ENCODE data around the gene SLC37A1.
"Not testable (repeated sequence)": the region's sequence is repeated elsewhere in the genome, so short reads cannot be mapped to it uniquely, and the experiment has no call there.

SLC37A1 gene

DNA sequence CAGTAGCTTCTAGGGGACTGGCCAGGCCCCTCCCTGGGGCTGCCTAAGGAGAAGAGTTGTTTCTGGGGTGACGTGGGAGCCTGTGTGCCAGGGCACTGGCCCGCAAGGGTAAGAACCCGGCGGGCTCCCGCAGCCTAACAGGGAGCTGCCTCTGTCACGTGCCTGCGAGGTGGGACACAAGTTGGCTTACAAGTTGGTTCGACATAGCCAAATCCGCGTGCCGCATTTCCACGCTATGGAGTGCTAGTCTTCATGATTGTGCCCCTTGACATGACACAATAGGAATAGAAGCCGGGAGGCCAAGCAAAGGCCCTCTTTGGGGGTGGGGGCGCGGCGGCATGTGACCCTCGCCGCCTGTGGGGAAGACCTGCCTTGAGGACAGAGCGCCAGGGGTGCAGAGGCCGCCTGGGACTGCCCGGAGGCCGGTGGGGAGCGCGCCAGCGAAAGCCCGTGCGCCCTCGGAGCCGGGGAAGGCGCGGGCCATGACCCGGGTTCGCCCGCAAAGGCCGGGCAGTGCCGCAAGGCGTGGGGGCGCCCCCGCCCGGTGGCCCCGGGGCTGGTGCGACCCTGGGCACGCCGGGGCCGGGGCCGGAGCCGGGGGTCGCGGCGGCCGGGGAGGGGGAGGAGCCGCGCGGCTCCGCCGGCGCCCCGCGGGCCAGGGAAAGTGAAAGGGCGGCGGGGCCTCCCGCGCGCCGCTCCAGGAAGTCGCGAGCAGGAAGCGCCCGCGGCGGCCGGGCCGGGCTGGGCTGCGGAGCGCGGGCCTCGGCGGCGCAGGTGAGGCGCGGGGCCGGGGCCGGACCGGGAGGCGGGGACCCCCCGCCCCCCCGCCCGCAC, at the start of gene SLC37A1:
TSS of gene SLC37A1 (plus strand) at position 702 of the 834 bp plus-strand sequence. CDS start 4,603 bp downstream, outside the sequence.
- DNase-seq: no peak

DNA sequence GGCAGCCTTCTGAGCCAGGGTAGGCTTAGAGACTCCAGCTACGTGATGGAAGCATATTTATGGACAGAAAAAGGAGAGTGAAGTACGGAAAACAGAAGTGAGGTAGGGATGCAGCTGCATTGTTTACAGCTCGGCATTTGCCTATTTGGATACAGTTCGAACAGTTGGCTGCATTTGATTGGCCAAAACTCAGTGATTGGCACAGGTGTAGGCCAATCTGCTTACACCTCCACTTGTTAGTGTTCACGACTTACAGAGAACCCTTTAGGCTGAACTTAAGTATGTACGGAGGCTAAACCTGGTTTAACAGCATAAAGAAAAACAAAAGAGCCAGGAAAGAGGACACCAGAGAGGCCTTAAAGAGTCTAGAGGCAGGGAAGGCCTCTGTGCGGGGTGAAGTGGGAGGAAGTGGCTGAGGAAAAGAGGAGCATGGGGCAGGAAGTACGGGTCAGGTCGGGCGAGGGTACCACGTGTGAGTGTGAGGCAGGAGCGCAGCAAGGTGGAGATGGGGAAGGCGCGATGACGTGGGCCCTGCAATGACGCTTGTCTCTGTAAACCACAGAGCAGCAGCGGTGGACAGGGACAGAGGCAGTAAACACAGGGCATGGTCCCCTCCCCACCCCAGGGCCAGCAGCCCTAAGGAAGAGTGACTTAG, 49.7 kb upstream of the SLC37A1 start:
- DNase-seq: peak in 19 of 56 donors; percentile 5 to 75 (median 20)

DNA sequence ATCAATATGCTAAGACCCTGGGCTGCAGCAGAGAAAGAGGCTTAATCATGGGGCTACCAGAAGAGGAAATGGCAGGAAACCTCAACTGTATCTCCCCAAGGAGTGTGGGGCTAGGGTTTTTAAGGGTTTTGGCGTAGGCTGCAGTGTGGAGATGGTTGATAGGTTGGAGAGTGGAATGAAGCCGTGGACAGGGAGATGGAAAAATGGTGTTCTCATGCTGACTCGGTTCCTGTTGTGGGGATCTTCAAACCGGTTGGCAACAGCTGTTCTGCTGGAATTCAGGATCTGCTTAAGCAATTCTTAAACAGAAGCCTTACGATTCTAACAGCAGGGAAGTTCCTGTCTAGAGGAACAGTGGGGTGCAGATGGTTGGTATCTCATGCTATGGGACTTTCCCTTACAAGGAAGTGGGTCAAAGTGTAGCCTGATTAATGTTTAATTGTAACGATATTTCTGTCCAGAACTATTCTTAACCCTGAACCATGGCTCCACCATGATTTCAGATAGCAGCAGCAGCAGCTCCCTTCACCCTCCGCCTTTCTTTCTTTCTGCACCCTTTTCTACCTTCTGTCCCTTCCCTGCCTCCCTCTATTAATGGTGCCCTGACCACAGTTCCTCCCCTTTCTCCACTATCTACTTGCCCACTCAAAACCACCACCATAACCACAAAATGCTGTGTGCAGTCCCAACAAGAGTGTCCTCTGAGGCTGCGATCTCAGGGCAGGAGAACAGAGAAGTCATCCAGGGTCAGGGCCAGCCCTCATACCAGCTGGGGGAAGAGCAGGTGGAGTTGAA, 48.4 kb upstream of the SLC37A1 start:
- DNase-seq: no peak

DNA sequence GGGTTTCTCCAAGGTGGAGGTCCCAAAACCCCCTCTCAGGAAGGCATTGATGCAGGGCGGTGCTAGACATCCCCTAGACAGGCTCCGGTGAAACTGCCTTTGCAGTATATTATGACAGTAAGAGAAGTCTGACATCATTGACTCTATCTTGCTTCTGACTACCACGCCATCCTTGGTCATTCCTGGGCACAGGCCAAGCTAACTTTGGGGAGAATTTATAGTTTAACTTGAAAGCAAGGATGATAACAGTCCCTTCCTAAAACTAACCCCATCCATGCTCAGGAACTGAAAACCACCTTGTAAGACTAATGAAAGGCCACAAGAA, 47.9 kb upstream of the SLC37A1 start:
- DNase-seq: no peak

DNA sequence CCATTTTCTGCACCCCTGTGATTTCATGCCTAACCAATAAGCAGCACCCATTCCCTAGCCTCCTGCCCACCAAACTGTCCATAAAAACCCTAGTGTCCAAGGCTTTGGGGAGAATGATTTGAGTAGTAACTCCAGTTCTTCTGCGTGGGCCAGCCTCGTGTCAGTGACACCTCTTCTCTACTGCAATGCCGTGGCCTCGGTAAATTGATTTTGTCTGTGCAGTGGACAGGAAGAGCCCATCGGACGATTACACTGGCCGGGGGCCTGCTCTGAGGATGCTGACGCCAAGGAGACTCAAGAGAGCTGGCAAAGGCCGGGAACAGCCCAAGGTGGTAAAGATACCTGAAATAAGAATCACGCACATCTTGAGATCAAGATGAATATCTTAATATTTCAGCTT, 47.0 kb upstream of the SLC37A1 start:
- no peak for DNase-seq

DNA sequence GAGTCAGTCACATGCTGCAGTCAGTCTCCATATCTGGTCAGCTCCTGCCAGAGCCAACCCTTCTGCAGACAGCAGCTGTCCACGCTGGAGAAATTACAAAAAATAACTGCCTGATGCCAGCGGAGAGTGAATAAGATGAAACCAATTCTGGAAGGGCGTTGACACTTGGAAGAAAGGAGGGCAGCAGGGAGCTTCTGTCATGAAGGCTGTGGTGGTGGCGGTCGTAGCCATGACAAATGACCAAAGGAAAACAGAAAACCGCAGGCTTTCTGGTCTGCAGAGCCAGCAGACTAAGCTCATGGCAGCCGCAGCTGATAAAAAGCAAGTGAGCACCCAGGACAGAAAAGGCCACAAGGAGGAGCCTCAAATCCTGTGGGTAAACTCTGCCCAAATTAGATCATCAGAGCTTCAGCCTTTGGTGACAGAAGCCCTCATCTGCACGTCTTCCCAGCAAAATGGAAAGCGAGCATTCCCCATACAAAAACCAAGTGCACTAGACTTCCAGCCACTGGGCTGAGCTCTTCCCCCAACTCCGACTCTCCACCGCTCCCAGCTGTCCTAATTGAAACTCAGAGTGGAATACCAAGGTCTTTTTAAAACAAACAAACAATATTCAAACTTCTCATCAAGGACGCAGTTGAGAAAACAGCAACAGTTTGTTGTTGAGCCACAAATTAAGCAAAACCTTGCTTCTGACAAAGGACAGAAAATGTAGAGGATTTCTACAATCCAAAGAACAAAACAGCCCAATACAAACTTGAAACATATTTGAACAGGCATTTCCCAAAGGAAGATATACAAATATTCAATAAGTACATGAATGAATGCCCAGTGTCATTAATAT, 46.3 kb upstream of the SLC37A1 start:
- DNase-seq: peak in 2 of 56 donors; percentile 9 to 13

DNA sequence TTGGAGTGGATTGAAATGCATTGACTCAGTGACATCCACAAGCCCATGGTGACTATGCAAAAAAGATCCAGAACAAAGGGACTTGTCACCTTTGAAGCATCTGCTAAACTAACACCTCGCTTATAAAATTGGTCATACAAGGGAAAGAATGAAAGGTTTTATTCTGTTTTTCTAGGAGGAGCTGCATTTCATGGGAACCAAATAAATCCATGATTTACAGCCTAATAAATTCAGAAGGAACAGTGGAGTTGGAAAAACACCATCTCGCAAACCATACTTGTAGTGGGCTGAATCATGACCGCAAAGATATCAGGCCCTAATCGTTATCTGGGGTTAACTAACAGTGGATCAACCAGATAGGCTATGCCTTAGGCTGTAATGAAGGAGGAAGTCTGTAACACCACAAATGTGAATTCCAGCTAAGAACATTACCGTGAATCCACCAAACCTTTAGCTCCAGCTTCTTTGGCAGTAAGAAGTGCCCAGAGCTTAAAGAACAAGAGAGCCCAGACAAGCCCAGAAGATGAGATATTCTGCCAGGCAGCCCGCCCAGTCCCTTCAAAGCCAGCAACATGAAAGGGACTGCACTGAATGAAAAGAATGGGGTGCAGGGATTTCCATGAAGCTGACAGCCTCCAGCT, 45.0 kb upstream of the SLC37A1 start:
- DNase-seq: peak in 4 of 56 donors; percentile 11 to 25 (median 14)

DNA sequence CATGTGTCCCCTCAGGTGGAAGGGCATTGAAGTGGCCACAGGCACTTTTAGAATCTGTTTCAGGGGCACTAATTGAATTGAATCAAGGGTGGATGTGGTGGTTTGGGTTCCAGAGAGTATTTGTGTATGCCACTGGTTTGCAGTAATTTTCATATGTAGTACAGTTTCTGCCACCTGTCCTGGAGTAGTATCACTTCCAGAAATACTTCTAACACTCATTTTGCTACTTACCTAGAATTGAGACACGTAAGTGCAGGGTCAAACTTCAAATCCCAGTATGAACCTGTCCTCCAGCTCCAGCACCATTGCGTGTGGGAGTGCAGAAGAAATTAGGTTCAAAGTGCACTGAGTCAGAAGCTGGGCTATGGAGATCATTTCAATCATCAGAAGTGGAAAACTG, 44.4 kb upstream of the SLC37A1 start:
- no peak for DNase-seq

DNA sequence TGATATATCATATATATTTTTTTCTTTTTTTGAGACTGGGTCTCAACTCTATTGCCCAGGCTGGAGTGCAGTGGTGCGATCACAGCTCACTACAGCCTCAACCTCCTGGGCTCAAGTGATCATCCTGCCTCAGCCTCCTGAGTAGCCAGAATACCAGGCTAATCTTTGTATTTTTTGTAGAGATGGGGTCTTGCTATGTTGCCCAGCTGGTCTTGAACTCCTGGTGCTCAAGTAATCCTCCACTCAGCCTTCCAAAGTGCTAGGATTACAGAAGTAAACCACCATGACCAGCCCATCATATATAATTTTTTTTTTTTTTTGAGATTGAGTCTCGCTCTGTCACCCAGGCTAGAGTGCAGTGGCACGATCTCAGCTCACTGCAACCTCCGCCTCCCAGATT, 43.9 kb upstream of the SLC37A1 start:
- not testable (repeated sequence) for DNase-seq

DNA sequence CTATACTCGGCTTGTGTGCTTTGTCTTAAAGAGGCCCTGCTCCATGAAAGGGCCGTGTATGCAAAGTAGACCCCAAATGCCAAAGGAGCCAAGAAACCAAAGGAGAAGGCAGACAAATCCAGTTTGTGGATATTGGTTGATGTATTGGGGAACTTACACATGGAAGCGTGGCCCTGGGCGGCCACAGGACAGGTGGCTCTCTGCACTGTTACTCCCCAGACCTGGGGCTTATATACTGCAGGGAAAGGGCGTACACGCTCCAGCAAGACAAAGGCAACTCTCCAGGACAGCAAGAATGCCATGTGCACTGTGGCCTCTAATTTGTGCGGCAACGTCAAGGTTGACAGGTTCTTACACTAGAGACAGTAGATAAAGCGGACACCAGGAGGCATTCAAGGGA, 42.4 kb upstream of the SLC37A1 start:
- DNase-seq: no peak

DNA sequence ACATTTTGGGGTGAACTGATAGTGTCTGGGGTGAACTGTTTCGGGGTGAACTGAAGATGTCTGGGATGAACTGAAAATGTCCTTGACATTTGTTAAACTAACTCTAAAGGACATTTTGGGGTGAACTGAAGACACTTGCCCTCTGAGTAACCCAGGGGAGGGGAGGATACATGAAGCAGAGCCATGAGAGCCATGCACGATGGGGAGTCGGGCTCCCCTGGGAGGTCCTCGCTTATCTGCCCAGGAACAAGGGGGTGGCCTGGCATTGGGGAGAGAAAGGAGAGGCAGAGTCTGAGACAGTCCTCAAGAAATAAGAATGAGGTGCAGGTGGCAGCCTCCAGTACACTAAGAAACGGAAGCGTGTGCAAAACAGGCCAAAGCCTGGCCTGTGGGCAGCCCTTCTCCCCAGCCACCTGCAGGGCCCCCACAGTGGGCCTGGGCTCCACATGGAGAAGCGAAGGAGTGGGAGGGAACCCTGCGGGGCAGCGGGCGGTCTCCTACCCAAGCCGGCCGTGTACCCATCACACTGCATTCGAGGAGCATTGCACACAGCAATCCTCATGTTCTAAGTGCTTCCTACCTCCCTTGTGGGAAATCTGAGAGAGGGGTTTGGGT, 41.8 kb upstream of the SLC37A1 start:
- no peak for DNase-seq

DNA sequence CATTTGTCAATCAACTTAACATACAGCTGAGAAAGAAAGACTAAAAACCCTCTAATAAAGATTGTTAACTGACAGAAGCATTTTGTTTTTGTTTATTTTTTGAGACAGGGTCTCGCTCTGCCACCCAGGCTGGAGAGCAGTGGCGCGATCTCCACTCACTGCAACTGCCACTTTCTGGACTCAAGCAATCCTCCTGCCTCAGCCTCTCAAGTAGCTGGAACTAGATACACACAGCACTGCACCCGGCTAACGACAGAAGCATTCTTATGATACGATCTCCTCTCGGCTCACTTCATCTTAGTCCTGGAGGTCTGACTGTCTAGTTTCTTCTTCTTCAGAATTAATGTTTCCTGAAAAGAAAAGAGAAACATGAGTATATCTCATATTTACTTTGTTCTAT, 41.1 kb upstream of the SLC37A1 start:
- no peak for DNase-seq

DNA sequence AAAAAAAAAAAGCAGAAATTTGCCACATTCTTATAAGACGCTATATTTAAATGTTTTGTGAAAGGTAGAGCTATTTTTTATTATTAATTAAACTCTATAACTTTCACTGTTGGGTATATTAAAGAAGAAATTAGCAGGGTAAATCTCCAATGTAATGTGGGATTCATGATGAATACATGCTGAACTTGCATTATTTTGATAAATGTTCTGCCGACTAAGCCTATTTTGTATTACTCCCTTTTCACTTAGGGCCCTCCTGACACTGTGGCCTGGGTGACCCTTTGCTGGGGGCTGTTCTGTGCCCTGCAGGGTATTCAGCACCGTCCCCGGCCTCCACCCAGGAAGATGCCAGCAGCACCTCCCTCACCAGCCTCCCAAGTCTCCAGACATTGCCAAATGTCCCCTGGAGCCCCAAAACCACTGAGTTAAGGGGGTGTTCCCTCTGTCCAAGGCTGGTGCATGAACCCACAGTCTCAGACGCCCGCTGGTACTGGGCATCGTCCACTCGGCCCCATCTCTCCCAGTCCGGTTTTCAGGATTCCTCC, 40.1 kb upstream of the SLC37A1 start:
- no peak for DNase-seq

DNA sequence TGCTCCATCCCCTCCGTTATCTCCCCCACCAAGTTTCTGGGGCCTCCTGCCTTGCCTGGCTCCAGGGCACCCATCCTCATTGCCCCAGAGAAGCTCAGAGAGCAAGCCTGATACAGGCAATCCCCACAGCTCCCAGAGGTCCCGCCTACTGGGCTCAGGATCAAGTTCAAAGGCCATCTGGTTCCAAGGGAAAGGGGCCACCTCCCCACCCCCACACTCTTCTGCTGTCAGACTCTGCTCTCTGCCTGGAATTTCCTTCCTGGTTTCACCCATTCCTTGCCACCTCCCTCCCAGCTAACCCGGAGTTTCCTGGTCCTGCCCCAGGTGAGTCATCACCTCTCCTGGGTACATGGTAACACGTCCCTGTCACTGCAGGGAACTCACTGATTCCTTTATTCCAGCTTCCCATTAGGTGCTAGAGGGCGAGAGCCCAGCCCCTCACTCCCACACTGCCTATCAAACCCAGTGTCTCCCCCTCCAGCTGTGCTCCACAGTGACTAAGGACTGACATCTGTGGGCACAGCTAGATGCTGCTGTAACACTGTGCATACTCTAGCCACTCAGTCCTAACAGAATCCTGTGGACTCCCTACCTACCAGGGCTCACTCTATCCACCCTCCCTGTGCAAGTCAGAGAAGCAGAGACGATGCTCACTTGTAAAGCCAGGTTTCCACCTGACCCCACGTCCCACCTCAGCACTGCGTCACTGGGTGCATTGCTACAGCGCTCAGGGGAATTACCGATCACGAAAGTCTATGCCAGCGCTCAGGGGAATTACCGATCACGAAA, 39.4 kb upstream of the SLC37A1 start:
- DNase-seq: no peak

DNA sequence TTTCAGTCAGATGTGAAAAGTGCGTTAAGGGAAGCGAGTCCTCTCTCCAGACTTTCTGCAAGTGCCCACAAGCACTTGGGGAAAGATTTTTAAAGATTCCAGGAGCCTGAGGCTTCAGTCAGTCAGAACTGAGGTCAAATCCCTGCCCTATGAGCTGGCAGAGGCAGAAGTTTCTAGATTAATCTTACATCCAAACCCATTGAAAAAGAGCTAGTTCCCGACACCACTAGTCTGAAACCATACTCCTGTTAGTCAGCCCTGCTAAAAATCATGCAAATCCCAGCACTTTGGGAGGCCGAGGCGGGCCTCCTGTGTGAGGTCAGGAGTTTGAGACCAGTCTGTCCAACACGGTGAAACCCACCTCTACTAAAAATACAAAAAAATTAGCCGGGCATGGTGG, 38.6 kb upstream of the SLC37A1 start:
- no peak for DNase-seq

DNA sequence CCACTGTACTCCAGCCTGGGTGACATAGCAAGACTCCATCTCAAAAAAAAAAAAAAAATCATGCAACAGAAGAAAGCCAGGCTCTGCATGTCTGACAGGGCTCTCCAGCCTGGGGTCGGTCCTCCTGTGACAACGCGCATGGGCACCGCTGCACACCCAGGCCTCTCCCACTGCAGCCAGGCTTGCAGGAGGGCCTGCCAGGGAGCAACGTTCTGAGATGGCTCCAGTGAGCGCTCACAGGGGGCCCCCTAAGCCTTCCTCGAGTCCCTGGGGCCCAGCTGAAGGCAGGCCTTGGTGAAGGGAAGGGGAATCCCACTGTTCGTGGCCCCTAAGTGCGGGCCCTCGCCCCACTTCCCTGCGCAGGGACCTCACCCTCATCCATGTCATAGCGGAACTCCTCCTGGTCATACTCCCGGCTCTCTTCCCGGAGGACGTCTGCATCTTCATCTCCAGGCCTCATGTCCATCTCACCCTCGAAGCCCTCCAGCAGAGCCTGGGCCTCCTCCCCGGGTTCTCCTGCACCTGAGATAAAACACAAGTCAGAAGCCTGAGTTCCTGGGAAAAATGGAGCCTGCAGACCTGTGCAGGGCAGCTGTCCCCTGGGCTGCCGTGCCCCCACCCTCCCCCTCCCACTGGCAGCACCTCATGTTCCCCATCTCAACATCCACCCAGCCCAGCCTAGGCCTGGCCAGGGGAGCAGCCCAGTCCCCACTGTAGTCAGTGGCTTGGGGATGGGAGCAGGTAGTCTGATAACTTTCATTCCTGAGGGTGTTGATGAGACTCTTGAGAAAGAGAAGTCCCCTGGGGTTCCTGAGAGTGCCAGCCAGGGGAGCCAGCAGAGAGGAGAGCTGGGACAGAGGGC, 37.9 kb upstream of the SLC37A1 start:
- DNase-seq: no peak

DNA sequence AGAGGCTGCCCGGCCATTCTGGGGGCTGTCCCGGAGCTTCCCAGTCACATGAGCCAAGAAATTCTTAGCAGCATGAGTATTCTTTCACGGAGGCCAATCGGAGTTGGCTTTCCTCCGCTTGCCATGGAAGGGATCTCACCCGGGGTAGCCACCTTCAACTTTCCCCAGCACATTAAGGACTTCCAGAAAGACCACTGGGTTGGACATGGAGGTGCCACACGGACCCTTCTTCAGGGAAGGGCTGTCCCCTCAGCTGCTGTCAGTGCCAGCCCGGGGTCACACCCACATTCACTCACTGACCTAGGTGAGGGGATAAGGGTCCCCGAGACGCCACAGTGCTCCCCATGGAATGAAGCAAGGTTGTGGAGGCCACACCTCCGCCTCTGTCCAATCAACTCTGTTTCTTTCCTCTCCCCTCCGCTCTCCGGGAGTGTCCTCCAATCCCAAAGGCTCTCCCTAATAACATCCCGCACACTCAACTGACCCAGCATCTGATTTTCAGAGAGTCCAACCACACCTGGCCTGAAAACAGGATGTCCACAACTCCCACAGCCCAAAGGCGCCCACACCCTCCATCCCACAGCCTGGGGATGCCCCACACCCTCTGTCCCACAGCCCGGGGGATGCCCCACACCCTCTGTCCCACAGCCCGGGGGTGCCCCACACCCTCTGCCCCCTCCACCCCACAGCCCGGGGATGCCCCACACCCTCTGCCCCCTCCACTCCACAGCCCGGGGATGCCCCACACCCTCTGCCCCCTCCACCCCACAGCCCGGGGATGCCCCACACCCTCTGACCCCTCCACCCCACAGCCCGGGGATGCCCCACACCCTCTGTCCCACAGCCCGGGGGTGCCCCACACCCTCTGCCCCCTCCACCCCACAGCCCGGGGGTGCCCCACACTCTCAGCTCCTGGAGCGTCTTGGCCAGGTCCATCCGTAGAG, 37.0 kb upstream of the SLC37A1 start:
- DNase-seq: no peak

Measured in amygdala (tissue), 56 donors.